ENCODE measurements around the gene SBNO2. TPM values are rescaled to one million over a fixed set of nuclear protein-coding genes. Genes with fewer than 3 reads are reported as not detected.

The SBNO2 gene
- total and polyA plus RNA-seq, 9 of the 15 experiments (the other 6 are each of a cell fraction or from before 2014, with no cell fraction given) = 0.01 to 46.2 (median 6.7) TPM

- 0 out of 2 replicates have a peak, but pooled peaks have one; percentile 27 for TF ChIP-seq HDAC8 (tag; IDR thresholded peaks at IDR 0.05)
- TF ChIP-seq ATF7 (IDR thresholded peaks at IDR 0.05) = peak; percentile 63; the same call in 1 of the 2 replicates
- TF ChIP-seq ZNF280B (CRISPR knock-in tag; IDR thresholded peaks at IDR 0.05) = no peak
- TF ChIP-seq ZNF41 (CRISPR knock-in tag; conservative IDR thresholded peaks at IDR 0.05) = 0 out of 2 replicates have a peak, but pooled peaks have one; percentile 8
- no peak for TF ChIP-seq BACH1 (tag; IDR thresholded peaks at IDR 0.05)
- TF ChIP-seq, protein P1, sequence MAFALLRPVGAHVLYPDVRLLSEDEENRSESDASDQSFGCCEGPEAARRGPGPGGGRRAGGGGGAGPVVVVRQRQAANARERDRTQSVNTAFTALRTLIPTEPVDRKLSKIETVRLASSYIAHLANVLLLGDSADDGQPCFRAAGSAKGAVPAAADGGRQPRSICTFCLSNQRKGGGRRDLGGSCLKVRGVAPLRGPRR (CRISPR knock-in tag; IDR thresholded peaks at IDR 0.05) = 0 out of 2 replicates have a peak, but pooled peaks have one; percentile 36
- TF ChIP-seq, protein P2, sequence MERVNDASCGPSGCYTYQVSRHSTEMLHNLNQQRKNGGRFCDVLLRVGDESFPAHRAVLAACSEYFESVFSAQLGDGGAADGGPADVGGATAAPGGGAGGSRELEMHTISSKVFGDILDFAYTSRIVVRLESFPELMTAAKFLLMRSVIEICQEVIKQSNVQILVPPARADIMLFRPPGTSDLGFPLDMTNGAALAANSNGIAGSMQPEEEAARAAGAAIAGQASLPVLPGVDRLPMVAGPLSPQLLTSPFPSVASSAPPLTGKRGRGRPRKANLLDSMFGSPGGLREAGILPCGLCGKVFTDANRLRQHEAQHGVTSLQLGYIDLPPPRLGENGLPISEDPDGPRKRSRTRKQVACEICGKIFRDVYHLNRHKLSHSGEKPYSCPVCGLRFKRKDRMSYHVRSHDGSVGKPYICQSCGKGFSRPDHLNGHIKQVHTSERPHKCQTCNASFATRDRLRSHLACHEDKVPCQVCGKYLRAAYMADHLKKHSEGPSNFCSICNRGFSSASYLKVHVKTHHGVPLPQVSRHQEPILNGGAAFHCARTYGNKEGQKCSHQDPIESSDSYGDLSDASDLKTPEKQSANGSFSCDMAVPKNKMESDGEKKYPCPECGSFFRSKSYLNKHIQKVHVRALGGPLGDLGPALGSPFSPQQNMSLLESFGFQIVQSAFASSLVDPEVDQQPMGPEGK (CRISPR knock-in tag; IDR thresholded peaks at IDR 0.05; ENCODE audit: borderline replicate concordance) = peak; percentile 71; the same call in 1 of the 2 replicates
- no peak for TF ChIP-seq ZNF584 (CRISPR knock-in tag; IDR thresholded peaks at IDR 0.05; ENCODE audit: low read depth)
- peak; percentile 60; the same call in 1 of the 2 replicates for TF ChIP-seq HIVEP1 (CRISPR knock-in tag; IDR thresholded peaks at IDR 0.05)
- TF ChIP-seq GATAD2B (IDR thresholded peaks at IDR 0.05; ENCODE audit: borderline replicate concordance) = peak; percentile 58; the same call in 1 of the 2 replicates
- TF ChIP-seq ZNF444 (CRISPR knock-in tag; IDR thresholded peaks at IDR 0.05) = 0 out of 2 replicates have a peak, but pooled peaks have one; percentile 80
- no peak for TF ChIP-seq CSDE1 (IDR thresholded peaks at IDR 0.05)
- TF ChIP-seq HLTF (IDR thresholded peaks at IDR 0.05) = no peak
- no peak for TF ChIP-seq ZNF785 (CRISPR knock-in tag; IDR thresholded peaks at IDR 0.05)
- TF ChIP-seq ETV1 (tag; conservative IDR thresholded peaks at IDR 0.05; ENCODE audit: low read depth) = 0 out of 2 replicates have a peak, but pooled peaks have one; percentile 6
- TF ChIP-seq RERE (CRISPR knock-in tag; IDR thresholded peaks at IDR 0.05; ENCODE audit: borderline replicate concordance) = no peak
- no peak for TF ChIP-seq RBM39 (optimal IDR thresholded peaks at IDR 0.05; ENCODE audit: low read depth, low read length)
These were observed 31.3 kb upstream of the SBNO2 start, which contains the start of gene STK11 (continued) for GRCh38 chr19:1205114-1206099.
